Measurements from ENCODE around the gene UBE3A.
"Not testable (repeated sequence)": the region's sequence is repeated elsewhere in the genome, so short reads cannot be mapped to it uniquely, and the experiment has no call there.

Gene UBE3A

DNA sequence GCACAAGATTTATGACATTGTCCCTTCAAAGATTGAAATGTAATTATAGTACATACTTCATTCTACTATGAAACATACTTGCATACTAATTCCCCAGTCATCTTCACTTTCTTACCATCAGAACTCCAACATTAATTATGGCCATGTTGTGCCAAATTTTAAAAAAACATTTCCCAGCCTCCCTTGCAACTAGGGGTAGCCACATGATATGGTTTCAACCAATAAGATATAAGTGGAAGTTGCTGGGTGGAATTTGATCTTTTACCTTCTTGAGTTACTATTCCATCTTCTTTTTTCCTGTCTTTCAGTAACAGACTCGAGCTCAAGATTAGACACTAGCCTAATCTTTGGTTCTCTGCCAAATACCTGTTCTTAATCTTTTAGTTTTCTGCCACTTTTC, 25.6 kb upstream of the UBE3A start:
- TF ChIP-seq ZNF384 (IDR thresholded peaks at IDR 0.05) (no peak), HDGF (IDR thresholded peaks at IDR 0.05; ENCODE audit: borderline replicate concordance) (no peak), ARNT (IDR thresholded peaks at IDR 0.05) (no peak), LEF1 (IDR thresholded peaks at IDR 0.05; ENCODE audit: borderline replicate concordance) (no peak), FOXM1 (IDR thresholded peaks at IDR 0.05; ENCODE audit: borderline replicate concordance) (no peak), TARDBP (IDR thresholded peaks at IDR 0.05) (no peak)
- ChIA-PET POLR2A (no interaction called here), CTCF (no interaction called here)
- no peak for DNase-seq (ENCODE audit: extremely low spot score)

GRCh38 chr15:25456196-25456595, 17.4 kb upstream of the UBE3A start:
- POLR2A ChIA-PET: no interaction called here
- CTCF ChIA-PET: no interaction called here
- no peak for DNase-seq (ENCODE audit: extremely low spot score)
- TF ChIP-seq NFRKB (IDR thresholded peaks at IDR 0.05) (no peak), SP1 (IDR thresholded peaks at IDR 0.05) (no peak), TARDBP (IDR thresholded peaks at IDR 0.05) (no peak), CTBP1 (IDR thresholded peaks at IDR 0.05; ENCODE audit: borderline replicate concordance) (no peak), PKNOX1 (IDR thresholded peaks at IDR 0.05) (no peak), HDGF (IDR thresholded peaks at IDR 0.05; ENCODE audit: borderline replicate concordance) (no peak), ELF4 (IDR thresholded peaks at IDR 0.05) (no peak), FOXK2 (IDR thresholded peaks at IDR 0.05) (no peak), LEF1 (IDR thresholded peaks at IDR 0.05; ENCODE audit: borderline replicate concordance) (no peak), ARNT (IDR thresholded peaks at IDR 0.05) (no peak), ZNF384 (IDR thresholded peaks at IDR 0.05) (no peak), SUZ12 (IDR thresholded peaks at IDR 0.05) (no peak), FOXA1 (IDR thresholded peaks at IDR 0.05) (no peak), L3MBTL2 (conservative IDR thresholded peaks at IDR 0.05) (no peak), FOXM1 (IDR thresholded peaks at IDR 0.05; ENCODE audit: borderline replicate concordance) (no peak), BHLHE40 (IDR thresholded peaks at IDR 0.05; ENCODE audit: borderline replicate concordance) (no peak)

DNA sequence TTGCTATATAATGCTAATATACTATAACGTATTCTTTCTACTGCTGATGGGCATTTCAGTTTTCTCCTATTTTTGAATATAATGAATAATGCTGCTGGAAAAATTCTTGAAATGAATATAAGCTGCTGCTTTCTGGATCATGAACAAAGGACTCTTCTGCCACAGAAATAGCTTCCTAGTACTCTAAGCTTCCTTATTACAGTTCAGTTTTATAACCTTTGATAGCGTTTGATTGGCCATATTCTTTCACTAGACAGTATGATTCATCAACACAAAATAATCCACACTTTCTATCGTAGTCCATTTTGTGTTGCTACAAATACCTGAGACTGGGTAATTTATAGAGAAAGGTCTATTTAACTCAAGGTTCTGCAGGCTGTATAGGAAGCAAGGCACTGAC, 16.4 kb upstream of the UBE3A start:
- ChIA-PET CTCF (no interaction called here), POLR2A (no interaction called here)
- DNase-seq (ENCODE audit: extremely low spot score): no peak
- TF ChIP-seq BHLHE40 (IDR thresholded peaks at IDR 0.05; ENCODE audit: borderline replicate concordance) (no peak), HDGF (IDR thresholded peaks at IDR 0.05; ENCODE audit: borderline replicate concordance) (no peak)

GRCh38 chr15:25454771-25455170, 15.9 kb upstream of the UBE3A start:
- TF ChIP-seq BHLHE40 (IDR thresholded peaks at IDR 0.05; ENCODE audit: borderline replicate concordance) (no peak), FOXM1 (IDR thresholded peaks at IDR 0.05; ENCODE audit: borderline replicate concordance) (no peak), LEF1 (IDR thresholded peaks at IDR 0.05; ENCODE audit: borderline replicate concordance) (no peak), SUZ12 (IDR thresholded peaks at IDR 0.05) (no peak), HDGF (IDR thresholded peaks at IDR 0.05; ENCODE audit: borderline replicate concordance) (no peak), FOXK2 (IDR thresholded peaks at IDR 0.05) (no peak), PKNOX1 (IDR thresholded peaks at IDR 0.05) (no peak), NFRKB (IDR thresholded peaks at IDR 0.05) (no peak), CTBP1 (IDR thresholded peaks at IDR 0.05; ENCODE audit: borderline replicate concordance) (no peak), ZNF384 (IDR thresholded peaks at IDR 0.05) (no peak), ARNT (IDR thresholded peaks at IDR 0.05) (no peak), L3MBTL2 (conservative IDR thresholded peaks at IDR 0.05) (no peak), ELF4 (IDR thresholded peaks at IDR 0.05) (no peak), FOXA1 (IDR thresholded peaks at IDR 0.05) (no peak), SP1 (IDR thresholded peaks at IDR 0.05) (no peak), TARDBP (IDR thresholded peaks at IDR 0.05) (no peak)
- ChIA-PET CTCF (no interaction called here), POLR2A (no interaction called here)
- DNase-seq (ENCODE audit: extremely low spot score): no peak

DNA sequence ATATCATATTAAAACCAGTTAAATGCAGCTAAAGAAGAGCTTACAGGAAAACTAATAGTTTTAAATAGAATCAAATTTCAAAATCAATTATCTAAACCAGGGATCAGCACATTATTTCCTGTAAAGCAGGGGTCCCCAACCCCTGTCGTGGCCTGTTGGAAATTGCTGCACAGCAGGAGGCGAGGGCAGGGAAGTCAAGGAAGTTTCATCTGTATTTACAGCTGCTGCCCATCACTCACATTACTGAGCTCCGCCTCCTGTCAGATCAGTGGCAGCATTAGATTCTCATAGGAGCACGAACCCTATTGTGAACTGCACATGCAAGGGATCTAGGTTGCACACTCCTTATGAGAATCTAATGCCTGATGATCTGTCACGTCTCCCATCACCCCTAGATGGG, 14.4 kb upstream of the UBE3A start:
- DNase-seq (ENCODE audit: extremely low spot score); CTCF ChIA-PET; POLR2A ChIA-PET: not testable (repeated sequence)

- no peak for TF ChIP-seq CTBP1 (IDR thresholded peaks at IDR 0.05; ENCODE audit: borderline replicate concordance)
- no peak for TF ChIP-seq L3MBTL2 (conservative IDR thresholded peaks at IDR 0.05)
- TF ChIP-seq HDGF (IDR thresholded peaks at IDR 0.05; ENCODE audit: borderline replicate concordance): no peak
- TF ChIP-seq ELF4 (IDR thresholded peaks at IDR 0.05): no peak
- TF ChIP-seq ZNF384 (IDR thresholded peaks at IDR 0.05): no peak
- no peak for TF ChIP-seq SP1 (IDR thresholded peaks at IDR 0.05)
- no peak for TF ChIP-seq FOXM1 (IDR thresholded peaks at IDR 0.05; ENCODE audit: borderline replicate concordance)
- no peak for TF ChIP-seq PKNOX1 (IDR thresholded peaks at IDR 0.05)
- TF ChIP-seq ARNT (IDR thresholded peaks at IDR 0.05): no peak
- TF ChIP-seq LEF1 (IDR thresholded peaks at IDR 0.05; ENCODE audit: borderline replicate concordance): no peak
- TF ChIP-seq FOXA1 (IDR thresholded peaks at IDR 0.05): no peak
- TF ChIP-seq BHLHE40 (IDR thresholded peaks at IDR 0.05; ENCODE audit: borderline replicate concordance): no peak
- TF ChIP-seq FOXK2 (IDR thresholded peaks at IDR 0.05): no peak
- no peak for TF ChIP-seq NFRKB (IDR thresholded peaks at IDR 0.05)
- TF ChIP-seq SUZ12 (IDR thresholded peaks at IDR 0.05): no peak
- no peak for TF ChIP-seq TARDBP (IDR thresholded peaks at IDR 0.05)
- no peak for DNase-seq (ENCODE audit: extremely low spot score)
- ChIA-PET POLR2A (no interaction called here), CTCF (no interaction called here)
Observed at GRCh38 chr15:25451501-25451900, 12.7 kb upstream of the UBE3A start.

DNA sequence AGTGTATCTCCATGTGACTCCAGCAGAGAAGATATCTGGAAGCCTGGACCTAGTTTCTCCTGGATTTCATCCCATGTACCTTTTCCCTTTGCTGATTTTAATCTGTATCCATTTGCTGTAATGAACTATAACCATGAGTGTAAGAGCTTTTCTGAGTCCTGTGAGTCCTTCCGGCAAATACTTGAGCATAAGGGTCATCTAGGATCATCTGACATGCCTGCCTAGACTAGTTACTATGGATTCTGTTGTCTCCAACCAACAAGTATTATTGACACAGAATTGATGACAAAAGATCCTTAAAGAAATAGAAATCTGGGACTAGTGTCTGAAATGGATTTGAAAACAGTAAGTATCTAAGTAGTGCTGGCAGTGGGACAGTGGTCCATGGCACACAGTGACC, 11.3 kb upstream of the UBE3A start:
- TF ChIP-seq NFRKB (IDR thresholded peaks at IDR 0.05): no peak
- no peak for TF ChIP-seq PKNOX1 (IDR thresholded peaks at IDR 0.05)
- no peak for TF ChIP-seq HDGF (IDR thresholded peaks at IDR 0.05; ENCODE audit: borderline replicate concordance)
- no peak for TF ChIP-seq CTBP1 (IDR thresholded peaks at IDR 0.05; ENCODE audit: borderline replicate concordance)
- no peak for TF ChIP-seq SP1 (IDR thresholded peaks at IDR 0.05)
- TF ChIP-seq ELF4 (IDR thresholded peaks at IDR 0.05): no peak
- TF ChIP-seq SUZ12 (IDR thresholded peaks at IDR 0.05): no peak
- no peak for TF ChIP-seq BHLHE40 (IDR thresholded peaks at IDR 0.05; ENCODE audit: borderline replicate concordance)
- no peak for TF ChIP-seq ARNT (IDR thresholded peaks at IDR 0.05)
- no peak for TF ChIP-seq FOXK2 (IDR thresholded peaks at IDR 0.05)
- TF ChIP-seq FOXM1 (IDR thresholded peaks at IDR 0.05; ENCODE audit: borderline replicate concordance): no peak
- TF ChIP-seq L3MBTL2 (conservative IDR thresholded peaks at IDR 0.05): no peak
- no peak for TF ChIP-seq LEF1 (IDR thresholded peaks at IDR 0.05; ENCODE audit: borderline replicate concordance)
- TF ChIP-seq ZNF384 (IDR thresholded peaks at IDR 0.05): no peak
- CTCF ChIA-PET: no interaction called here
- POLR2A ChIA-PET: no interaction called here
- DNase-seq (ENCODE audit: extremely low spot score): no peak

Measured in HEK293T (cell line).